HG03159 (cell line): ENCODE measurements around the gene CHST7.

ENCODE experiments used
- ATAC-seq: cut with Tn5 transposase; IDR thresholded peaks from one replicate; pipeline ENCODE4 v1.9.1; 2021; ENCODE audit warnings: mild to moderate bottlenecking, moderate library complexity; ENCODE audit not compliant: unreplicated experiment

CHST7 gene

DNA sequence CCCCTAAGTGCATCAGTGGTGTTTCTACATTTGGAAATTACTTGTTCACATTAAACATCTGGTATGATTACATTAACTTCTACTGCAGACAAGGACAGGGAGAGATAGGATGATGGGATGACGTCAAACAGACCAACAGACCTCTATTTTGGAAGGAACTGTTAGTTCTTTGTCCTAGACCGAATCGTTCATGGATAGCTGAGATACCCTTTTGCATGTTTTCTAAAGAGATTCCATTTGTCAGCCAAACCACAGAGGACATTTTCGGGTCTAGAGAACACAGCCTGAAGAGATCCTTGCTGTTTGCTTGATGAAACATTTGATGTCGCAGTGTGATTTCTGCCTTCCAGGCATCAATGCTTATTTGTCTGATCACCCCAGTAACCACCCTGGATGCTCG is 27.7 kb downstream of the CHST7 start:
- no peak for ATAC-seq

DNA sequence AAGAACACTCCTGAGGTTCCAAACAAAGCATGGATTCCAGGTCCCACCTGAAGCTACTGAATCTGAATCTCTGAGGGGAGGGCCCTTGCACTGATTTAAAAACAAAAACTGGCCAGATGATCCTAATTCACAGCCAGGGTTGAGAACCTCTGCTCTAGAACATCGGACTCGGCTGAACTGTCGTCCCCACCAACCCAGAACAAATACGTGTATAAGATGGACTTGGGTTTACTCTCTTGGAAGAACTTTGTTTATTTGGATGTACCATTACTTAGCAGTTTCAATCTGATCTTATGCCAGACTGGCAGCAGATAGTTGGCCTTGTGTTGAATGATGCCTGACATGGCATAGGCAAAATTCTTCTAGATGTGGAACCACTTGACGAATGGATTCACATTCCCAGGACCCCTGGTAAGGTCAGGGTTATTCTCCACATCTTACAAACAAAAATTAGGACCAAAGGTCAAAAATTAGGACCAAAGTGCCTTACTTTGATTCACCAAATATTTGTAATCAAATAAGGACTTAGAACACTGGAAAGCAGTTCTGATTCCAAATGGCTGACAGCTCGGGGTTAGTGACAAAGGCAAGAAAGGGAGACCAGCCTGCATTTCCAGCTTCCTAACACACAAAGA is 29.0 kb downstream of the CHST7 start:
- no peak for ATAC-seq

DNA sequence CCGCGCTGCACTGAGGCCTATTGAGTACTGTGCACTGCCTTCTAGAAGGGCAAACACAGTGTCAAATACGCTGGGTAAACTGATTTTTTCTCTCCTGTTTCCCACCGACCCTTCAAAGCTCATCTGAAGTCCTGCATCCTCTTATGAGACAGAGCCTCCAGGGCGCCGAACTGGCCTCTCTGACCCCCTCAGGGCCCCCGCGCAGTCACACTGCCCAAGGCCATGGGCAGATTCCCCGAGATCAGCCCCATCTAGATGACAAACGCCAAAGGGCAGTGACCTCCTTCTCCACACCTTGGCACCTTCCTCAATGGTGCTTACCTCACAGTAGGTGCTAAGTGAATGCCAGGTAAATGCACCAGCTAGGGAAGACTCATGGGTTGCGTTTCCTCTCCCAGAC is 34.4 kb downstream of the CHST7 start:
- no peak for ATAC-seq

GRCh38 chrX:46610070-46610658 is 36.6 kb downstream of the CHST7 start:
- no peak for ATAC-seq

GRCh38 chrX:46611658-46612362 is 38.2 kb downstream of the CHST7 start:
- ATAC-seq = no peak

DNA sequence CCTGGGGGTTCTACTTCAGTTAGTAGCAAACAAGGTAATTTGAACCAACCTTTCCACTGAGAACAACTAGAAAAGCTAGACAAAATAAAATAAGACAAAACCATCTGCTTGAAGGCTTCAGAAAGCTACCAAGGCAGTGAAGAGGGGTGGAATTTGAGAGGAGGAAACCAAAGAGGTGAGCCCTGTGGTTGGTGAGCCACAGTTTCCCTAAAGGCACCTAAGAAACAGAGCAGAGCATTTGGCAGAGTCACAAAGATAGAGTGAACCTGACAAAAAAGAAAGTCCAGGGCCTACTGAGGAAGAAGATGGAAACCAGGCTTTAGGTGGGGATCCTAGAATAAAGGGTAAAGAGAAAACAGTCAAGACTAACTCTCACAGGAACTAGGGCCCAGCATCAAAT is 44.3 kb downstream of the CHST7 start:
- ATAC-seq = no peak

GRCh38 chrX:46618947-46619346 is 45.4 kb downstream of the CHST7 start:
- ATAC-seq = no peak

DNA sequence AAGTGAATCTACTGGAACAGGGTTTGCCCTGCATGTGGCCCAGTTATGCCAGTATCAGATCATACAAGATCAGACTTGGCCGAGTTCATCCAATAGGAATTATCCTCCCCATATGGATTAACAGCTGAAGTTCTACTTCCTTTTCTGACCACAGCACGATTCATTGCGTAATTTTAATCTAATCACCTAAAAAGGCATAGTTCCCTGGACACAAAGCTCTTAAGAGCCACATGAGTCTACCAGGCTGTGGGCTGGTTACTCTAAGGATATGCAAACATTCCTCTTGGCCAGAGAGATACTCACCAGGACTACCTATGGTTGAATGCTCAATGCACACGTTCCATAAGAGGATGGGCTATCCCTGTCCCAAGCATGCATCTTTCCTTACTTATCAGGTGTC is 46.9 kb downstream of the CHST7 start:
- no peak for ATAC-seq

DNA sequence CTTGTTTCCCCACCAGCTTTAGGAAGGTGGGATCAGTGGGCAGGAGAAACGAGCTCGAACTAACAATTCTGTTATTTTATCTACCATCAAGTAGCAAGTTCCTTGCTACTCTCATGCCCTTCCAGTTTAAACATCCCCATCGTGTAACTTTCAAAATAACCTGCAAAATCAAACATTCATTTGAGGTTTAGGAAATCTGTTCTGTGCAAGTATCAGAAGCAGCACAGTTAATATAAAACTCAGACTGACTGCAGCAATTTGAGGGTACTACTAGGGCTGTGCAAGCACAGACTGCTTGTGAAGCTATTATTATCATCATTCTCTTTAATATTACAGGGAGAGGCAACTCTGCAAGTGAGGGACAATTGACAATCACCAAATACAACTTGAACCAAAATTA is 48.0 kb downstream of the CHST7 start:
- no peak for ATAC-seq

DNA sequence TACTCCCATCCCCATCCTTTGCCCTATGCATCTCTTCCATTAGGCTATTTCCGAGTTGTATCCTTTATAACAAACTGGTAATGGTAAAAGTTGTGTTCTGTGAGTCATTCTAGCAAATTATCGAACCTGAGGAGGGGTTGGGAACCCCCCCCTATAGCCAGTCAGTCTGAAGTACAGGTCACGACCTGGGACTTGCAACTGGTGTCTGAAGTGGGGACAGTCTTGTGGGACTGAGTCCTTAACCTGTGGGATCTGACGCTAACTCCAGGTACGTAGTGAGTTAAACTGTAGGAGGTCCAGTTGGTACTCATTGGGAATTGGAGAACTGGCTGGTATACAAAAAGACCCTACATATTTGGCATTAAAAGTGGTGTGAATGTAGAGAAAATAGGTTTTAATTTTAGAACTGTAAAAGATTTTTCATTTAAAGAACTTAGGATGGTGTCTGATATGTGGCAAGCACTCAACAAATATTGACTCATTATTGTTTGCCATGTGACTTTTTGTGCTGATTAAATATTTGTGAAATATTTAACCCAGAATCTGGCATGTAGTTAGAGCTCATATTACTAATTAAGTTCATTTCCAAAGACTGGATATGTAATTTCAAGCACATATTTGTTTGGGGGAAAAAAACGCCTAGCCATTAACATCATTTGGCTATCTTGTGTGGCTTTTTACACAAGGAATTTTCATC is 50.7 kb downstream of the CHST7 start:
- ATAC-seq = no peak

DNA sequence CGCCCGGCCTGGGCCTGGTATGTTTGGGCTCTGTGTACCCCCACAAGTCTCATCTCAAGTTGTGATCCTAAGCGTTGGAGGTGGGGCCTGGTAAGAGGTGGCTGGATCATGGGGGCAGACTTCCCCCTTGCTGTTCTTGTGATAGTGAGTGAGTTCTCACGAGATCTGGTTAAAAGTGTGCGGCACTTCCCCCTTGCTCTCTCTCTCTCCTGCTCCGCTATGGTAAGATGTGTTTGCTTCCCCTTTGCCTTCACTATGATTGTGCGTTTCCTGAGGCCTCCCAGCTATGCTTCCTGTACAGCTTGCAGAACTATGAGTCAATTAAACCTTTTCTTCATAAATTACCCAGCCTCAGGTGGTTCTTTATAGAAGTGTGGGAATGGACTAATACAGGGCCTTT is 53.0 kb downstream of the CHST7 start:
- no peak for ATAC-seq

DNA sequence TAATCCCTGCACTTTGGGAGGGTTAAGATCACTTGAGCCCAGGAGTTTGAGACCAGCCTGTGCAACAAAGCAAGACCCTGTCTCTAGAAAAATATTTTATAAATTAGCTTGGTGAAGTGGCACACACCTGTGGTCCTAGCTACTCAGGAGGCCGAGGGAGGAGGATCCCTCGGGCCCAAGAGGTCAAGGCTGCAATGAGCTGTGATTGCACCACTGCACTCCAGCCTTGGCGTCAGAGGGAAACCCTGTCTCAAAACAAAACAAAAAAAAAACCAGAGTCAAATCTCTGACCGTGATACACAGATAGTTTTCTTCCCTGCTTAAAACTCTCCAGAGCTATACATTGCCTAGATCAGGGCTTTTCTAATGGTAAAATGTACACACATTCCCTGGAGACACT is 53.5 kb downstream of the CHST7 start:
- ATAC-seq = no peak

DNA sequence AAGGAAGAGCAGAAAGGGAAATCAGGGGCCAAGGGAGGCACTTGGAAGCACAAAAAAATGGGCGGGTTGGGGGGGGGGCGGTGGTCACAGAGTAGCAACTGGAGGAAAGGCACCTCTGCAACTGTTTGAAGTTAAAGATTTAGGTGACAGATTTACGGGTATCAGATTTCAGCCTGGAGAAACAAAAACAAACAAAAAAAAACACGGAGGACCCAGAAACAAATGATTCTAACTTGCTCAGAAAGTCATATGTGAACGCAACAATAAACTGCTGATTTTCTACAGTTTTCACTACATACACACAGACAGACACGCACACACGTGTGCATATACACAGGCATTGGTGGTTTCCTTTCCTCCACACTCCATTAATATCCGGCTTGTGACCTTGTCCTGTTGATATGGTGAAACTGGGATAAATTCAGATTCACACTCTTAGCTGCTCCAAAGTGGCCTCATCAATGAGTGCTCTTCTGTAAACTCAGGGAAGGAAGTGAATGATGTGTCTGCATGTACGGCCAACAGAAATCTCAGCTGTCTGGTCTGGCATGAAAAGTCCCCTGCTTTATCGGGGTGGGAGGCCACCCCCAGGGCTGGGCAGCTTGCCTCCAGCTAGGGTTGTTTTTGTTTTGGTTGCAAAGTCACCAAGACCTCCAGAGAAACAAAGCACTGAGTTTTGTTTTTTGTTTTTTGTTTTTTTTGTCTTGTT is 54.3 kb downstream of the CHST7 start:
- ATAC-seq = peak; percentile 22

GRCh38 chrX:46628460-46629371 is 55.2 kb downstream of the CHST7 start:
- peak; percentile 83 for ATAC-seq

DNA sequence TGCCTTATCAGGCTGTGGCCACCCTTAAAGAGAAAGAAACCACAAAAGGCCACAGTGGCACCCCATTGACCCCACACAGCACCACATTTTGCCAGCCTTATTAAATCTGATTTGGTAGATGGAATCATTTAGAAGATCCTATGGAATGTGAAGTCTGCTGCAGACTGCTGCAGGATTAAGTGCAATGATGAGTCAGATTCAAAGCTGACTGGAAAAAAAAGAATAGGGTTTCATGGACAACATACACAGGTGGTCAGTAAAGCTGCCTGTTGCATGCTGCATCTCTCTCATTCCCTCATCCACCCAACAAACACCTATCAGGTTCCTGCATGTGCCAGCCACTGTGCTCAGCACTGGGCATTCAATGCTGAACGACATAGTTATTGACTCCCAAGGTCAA is 56.6 kb downstream of the CHST7 start:
- no peak for ATAC-seq

GRCh38 chrX:46634577-46634976 is 61.0 kb downstream of the CHST7 start:
- peak; percentile 46 for ATAC-seq

DNA sequence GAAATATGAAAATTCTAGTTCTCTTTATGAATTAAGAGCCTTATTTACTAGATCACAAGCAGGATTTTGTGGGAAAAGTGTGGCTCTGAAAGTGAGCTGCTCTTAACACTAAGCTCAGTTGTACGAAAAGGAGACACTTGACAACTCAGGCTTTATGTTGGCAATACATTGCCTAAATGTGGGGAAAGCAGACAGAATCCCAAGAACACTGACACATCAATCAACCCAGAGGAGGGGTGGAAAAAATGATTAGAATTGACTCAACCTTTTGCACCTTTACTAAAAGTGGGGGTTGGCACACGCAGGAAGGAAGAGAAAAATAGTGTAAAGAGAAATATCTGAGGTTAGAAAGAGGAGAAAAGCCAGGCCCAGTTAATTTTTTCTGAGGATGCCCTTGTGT is 61.6 kb downstream of the CHST7 start:
- ATAC-seq = no peak

GRCh38 chrX:46636223-46636622 is 62.7 kb downstream of the CHST7 start:
- ATAC-seq = no peak

- ATAC-seq = peak; percentile 64
Measured at GRCh38 chrX:46637938-46638337, 64.4 kb downstream of the CHST7 start.

DNA sequence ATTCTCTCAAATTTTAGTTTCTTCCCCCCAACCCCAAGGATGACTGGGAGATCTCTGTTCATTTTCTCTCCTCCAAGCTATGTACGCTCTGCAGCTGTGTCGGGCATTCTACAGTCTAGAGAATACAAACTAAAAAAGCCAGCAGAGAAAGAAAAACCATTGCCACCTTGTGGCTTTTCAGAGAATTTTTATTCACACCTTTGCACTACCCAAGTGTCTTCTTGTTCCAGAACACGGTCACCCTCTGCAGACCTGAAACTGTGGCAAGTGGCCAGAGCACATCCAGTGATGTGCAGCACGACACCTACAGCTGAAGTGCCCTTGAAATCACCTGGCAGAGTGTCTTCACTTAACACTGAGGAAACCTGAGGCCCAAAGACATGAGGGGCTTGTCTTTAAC is 68.6 kb downstream of the CHST7 start:
- ATAC-seq = no peak
